T-helper 1 cell (primary cell): ENCODE data around the gene NDUFC1.
"Not testable (repeated sequence)": the region's sequence is repeated elsewhere in the genome, so short reads cannot be mapped to it uniquely, and the experiment has no call there.

Source experiments
- DNase-seq, 5 donors: peaks; one replicate each; pipeline ENCODE4 v3.0.0-alpha.2; 2012 to 2020

Gene NDUFC1

DNA sequence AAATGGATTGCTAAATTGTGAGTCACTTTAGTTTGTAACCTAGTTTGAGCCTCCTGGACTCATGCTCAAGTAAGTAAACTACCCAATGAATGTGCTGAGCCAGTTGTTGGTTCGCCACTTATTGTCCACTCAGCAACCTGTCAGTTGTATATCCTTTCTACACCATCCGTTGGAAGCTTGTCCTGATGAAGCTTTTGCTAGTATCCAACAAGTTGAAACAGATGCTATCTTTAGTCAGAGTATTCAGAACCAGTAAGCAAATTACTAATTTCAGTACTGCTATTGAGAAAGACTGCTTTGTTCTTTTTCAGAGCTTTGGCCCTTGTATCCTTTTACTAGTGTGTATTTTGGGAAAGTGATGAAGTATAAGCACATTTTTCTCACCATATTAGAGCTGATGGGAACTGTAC, 5.3 kb downstream of the NDUFC1 start:
- peak in 1 of 5 donors; percentile 38 for DNase-seq

DNA sequence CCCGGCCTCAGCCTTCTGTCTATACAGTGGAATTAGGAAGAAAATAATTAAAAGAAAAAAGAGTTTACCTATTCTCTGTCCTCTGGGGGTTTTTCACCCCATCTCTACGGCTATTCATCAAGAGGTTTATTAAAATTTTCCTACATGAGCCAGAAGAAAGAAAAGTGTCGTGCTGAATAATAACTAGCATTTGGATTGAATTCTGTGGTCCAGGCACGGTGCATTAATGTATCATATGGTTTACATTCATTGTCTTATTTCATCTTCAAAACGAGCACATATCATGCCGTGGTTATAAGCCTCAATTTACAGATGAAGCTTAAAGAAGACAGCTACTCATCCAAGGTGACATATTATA, 6.4 kb downstream of the NDUFC1 start:
- DNase-seq = no peak

DNA sequence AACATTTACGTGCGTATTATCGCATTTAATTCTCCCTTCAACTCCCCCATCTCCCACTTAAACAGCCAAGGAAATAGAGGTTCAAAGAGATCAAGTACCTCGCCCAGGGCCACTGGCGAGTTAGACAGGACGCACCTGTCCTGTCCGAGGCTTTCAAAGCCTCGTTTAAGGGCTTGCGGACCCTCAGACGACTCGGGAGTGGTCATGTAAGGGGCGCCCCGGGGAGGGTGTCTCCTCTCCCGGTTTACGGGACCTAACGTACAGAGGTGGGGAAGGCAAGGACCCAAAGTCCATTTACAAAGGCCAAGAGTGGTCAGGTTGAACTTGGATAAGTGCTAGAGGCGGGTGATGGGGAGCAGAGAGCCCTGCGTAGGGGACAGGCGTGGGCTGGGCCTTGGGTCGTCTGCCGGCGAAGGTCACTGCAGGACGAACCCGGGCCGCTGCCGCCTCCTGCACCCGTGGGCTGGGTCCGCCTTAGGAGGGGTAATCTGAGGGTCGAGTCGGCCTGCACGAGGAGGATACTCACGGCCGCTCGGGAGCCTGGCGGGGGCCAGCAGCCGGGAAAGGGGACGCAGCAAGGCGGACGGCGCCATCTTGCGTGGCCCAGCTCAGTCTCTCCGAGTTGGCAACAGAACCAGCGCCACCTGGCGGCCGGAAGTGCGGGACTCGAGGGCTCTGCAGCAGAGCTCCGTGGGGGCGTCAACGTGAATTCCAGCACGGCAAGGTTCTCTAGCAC, 6.9 kb downstream of the NDUFC1 start:
- DNase-seq = peak; percentile 92 to 99 (median 95)

DNA sequence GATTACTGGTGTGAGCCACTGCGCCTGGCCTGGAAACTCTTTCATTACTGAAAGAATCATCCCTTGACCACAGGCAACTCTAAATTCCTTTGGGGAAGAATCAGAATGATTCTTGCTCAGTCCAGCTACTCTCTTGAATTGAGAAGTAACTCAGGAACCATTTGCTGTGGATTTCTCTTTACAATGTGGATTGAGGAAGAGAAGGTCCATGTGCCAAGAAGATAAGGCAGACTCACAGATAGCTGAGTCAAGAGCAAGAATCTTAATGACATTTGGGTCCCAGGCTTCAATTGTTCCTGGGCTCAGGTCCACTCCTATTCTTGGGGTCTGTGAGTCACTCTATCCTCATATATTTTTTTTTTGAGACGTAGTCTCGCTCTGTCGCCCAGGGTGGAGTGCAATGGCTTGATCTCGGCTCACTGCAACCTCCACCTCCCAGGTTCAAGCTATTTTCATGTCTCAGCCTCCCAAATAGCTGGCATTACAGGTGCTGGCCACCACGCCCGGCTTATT, 16.0 kb downstream of the NDUFC1 start:
- no peak for DNase-seq

DNA sequence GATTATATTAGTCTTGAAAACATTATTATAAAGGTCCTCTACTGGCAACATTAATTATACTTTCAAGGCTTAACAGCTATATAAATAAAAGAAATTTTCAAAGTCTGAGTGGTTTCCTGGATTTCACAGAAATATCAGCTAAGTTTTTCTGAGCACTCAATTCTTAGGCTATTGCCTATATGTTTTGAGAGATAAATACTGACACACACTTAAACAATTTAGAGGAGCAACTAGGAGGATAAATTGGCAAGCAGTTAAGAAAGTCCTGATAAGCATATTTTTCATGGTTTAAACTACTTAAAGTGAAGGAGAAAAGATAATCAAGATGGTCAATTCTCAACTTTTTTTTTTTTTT, 19.6 kb downstream of the NDUFC1 start:
- DNase-seq = no peak

DNA sequence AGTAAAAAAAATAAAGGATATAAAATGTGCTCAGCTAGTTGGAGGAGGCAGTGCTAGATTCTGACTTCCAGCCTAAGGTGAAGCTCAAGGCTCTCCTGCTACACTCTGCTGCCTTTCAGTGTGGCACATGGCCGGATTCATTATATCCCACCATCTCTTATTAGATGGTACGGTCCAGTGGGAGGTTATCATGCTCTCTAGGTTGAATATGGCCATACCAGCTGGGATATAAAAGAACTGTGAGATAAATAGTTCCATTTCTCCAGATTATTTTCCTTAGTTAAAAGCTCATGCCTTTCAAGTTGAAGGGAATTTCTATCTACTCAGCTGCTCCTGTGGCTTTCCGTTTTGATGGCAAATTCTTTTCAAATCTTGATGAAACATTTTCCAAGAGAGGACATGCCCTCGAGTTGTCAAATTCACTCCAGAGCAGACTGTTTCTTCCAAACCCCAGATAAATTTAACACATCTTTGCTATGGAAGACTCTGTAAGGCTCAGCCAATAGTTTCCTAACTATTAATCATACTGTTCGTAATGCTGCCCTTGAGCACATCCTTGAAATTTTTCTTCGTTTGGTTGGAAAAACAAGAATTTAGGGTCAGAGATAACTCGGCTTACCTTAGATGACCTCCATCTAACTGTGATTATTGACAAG, 20.1 kb downstream of the NDUFC1 start:
- DNase-seq = no peak

DNA sequence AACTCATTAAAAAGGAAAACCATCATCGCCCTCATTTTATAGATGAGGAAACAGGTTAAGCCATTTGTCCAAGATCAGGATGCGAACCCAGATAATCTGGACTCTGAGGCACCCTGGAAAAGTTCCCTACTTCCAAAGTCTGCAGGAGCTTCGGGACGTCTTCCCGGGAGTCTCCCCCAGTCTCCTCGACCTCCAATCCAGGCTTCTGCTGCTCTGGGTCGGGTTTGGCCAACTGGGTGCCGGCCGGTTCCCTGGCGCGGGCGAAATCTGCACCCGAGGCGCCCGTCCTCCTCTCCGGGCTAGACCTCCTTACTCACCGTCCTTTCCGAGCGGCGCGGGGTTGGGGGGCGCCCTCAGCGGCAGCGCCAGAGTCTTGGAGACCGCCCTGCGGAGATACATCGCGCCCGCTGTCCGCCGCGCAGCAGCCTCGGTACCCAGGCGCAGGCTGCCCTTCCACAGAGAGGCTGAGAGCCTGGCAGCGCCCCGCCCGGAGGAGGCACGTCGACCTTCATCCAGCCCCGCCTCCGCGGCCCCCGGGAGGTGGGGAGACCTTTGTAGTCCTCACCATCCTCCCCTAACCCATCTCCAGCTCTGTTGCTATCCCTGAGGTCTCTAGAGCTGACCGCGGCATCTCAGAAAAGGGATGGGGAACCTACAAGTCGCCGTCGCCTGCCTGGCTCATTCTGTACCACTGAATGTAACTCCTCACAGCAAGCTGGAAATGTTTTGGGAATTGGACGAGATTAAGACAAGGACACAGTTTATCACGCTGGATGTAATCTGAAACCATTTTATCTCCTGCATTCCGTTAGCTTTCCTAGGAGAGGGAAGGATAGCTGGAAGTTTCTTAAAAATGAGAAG, 22.3 kb downstream of the NDUFC1 start, which contains the start of gene MGARP:
Gene MGARP, minus strand, starts transcription at position 466 of the 861 bp plus-strand sequence. Its CDS starts 67 bp downstream, at position 399.
- DNase-seq = peak in 1 of 5 donors; percentile 6

DNA sequence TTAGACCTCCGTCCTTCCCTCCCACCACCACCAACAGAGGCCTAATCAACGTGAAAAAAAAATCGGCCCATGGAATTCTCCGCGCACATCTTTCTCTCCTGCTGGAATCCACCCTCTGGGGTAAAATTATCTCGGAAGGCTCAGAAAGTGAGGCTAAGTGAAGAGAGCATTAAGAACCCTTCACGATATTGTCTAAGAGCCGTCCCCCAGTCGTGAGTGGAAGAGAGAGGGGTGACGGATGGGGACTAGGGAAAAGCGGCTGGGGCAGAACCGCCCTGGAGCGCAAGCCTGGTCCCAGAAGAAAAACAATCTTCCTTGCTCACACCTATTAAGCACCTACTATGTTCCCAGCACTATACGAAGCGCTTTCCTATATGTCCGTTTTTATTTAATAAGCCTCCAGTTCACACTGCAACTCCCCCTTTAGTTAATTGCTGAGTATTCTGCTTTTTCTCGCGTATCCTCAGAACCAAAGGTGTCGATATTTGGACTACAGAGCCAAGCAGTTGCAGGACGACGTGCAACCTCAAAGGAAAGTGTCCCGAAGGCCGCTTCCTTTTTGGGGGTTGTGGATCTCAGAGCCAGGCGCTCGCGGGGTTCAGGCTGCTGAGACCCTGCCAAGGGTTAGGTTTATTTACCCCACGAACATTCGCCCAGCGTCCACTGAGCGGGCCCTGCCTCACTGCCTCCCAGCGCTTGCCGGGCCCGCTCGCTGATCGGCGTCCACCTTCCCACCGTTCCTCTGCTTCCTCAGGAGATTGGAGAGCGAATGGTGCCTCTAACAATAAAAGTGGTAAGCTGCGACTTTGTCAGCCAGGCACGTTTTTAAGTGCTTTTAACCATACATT, 23.1 kb downstream of the NDUFC1 start:
- DNase-seq = no peak

DNA sequence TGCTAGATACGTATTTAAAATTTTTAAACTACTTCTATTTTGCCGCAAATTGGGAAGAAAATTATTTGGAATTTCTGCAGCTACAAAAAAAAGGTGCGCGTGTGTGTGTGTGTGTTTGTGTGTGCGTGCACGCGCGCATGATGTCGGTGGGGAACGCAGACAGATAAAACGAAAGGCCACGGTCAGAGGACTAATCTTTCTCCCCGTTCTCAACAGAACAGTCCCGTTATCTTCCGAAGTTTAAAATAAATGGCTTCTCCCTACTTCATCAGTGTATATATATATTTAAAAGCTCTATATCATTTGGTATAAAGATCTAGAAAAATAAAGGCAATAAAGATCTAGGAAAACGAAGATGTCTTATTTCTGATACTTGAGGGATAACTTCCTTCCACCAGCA, 23.8 kb downstream of the NDUFC1 start:
- no peak for DNase-seq

DNA sequence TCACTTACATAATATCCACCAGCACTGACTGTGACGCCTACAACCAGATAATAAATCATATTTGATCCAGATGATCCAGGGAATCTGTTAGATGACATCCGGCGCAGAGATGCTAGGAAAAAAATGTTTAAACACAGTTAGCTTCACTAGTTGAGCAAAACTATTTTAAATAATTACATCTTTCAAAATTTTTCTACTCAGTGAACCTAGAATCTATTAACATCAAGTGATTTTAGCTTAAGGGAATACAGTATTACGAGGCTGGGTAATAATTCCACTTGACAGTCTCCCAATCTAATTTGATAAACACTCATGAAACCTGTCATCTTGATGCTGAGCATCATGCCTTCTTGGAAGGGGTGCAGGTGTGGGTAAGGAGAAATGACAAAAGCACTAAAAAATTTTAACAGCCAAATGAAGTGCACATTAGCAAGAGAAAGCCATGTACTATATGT, 27.0 kb downstream of the NDUFC1 start:
- DNase-seq = no peak

DNA sequence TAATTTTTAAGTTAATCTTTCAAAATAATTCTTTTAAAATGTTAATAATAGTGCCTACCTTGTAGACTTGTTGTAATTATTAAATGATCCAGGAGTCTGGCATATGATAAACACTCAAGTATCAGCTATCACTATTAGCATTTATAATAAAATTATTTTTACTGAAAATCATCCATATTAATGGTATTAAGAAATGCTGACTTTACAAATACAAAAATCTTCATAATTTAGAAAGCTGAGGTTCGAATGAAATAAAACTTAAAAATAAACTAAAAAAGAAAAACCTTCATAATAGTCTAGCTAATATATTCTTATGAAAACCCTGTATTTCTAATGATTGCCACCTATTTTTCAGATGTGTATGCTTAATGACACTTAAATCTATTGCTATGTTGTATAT, 27.5 kb downstream of the NDUFC1 start:
- no peak for DNase-seq

DNA sequence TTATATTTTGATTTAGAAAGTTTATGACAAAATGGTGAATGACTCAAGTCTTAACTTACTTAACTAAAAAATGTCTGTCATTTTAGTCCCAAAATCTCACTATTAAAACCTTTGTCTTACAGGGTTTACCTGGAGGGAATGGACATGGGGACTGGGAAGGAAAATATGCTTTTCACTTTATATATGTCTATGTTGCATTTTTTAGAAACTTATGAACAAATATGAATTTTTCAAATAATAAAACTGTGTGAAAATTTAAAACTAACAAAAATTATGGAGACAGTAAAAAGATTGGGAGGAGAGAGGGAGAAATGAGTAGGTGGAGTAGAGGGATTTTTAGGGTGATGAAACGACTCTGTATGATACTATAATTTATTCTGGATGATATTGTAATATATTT, 28.4 kb downstream of the NDUFC1 start:
- no peak for DNase-seq

DNA sequence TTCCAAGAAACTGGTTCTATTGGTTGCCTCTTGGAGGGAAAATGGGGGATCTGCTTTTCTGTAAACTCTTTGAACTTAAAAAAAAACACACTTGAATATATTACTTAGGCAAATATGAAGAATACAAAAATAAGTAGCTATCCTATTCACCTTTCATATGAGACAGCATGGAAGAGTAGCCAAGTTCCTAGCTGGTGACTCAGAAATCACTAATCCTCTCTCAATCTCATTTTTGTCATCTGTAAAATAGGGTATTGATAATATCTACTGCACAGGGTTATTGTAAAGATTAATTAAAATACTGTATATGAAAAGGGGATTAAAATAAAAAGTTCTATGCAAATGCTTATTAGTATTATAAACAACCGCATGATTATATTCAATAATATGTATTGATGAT, 35.0 kb downstream of the NDUFC1 start:
- no peak for DNase-seq

DNA sequence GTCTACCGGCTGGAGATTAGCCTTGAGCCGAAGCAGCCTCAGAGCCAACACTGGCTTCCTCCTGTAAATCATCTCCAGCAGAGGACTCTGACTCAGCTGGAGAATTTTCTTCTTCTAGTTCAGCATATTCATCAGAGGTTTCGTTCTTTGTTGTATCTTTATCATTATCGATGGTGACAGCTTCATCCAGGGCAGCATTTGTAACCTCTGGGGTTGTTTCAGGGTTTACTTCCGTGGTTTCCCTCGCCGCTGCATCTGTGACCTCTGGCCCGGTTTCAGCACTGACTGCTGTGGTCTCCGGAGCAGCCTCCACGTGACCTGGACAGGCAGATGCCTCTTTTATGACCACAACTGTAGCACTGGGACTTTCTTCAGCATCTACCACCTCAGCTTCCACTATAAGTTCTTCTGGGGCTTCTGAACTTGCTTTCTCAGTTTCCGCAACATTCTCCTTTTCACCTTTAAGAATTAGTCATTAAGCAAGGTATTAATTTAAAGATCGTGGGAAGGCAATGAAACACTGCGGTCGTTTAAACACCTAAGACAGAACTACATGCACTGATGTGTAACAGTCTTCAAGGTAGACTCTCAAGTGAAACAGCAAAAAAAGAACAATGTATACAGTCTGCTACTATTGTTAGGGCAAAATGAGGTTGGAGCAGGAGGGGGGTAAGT, 35.6 kb downstream of the NDUFC1 start:
- DNase-seq = peak; percentile 21 to 93 (median 41)

DNA sequence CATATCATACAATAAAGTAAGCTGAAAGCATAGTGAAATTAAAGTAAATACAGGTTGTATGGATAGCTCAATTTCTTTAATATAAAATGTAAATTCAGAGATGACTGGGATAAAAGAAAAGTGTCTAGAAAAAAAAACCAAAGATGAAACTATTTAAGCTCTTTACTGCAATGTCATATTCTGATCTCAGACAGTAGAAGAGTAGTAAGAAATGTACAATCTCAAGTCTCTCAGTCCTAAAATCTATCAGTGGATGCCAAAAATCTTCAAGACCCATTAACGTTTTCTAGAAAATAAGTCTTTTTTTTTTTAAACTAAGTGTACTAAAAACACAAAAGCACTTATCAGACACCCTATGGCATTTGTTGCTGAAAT, 36.1 kb downstream of the NDUFC1 start:
- DNase-seq = no peak

DNA sequence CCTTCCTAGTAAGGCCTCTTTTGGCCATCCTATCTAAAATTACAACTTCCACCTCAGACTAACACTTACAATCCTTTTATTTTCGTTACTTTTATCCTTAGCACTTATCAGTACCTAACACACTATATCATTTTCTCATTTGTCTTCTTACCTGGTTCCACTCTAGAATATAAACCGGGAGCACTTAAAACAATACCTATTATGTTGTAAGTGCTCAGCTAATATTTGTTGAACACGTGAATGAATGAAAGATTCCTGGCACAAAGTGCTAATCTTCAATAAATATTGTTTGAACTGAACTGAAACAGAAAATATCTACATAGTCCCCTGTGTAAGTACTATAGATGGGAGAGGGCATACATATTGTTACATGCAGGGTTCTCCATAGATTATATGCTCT, 36.6 kb downstream of the NDUFC1 start:
- no peak for DNase-seq

DNA sequence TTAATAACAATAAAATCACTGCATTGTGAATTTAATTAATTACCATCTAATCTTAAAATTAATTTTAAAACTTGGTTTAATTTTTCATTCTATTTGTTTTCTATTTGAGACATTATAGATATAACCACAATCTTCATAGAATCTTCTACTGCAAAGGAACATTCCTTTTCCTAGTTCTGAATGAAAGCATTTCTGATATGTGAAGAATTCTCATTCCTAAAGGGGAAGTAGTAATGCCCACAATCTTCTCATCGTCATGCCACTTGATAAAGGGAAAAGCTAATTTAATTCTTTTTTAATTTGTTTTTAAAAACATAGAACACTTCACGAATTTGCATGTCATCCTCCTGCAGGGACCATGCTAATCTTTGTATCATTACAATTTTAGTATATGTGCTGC, 45.9 kb downstream of the NDUFC1 start:
- no peak for DNase-seq

DNA sequence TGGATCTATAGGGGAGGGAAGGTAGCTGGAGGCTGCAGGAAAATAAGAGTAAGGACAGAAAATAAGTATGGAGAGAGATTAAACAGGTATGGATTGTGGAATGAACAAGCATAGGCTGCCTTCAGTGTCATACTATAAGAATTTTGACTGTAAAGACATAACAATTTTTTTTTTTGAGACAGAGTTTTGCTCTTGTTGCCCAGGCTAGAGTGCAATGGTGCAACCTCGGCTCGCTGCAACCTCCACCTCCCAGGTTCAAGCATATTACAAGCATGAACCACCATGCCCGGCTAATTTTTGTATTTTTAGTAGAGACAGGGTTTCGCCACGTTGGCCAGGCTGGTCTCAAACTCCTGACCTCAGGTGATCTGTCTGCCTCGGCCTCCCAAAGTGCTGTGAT, 46.7 kb downstream of the NDUFC1 start:
- not testable (repeated sequence) for DNase-seq

DNA sequence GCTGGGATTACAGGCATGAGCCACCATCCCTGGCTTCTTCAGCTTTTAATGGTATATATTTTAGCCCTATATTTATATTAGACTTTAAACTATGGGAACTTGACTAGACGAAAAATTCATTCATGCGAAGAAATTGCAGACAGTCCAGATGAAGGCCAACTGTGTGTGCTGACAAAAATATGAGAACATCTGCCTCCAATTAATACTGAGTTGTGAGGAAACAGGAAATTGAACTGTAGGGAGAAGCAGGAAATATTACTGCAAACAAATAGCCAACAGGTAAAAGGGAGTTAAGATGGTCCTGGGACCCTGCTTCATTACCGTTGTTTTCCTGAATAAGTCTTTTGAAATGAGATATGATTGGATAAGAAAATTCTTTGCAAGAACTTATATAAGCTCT, 48.6 kb downstream of the NDUFC1 start:
- no peak for DNase-seq

DNA sequence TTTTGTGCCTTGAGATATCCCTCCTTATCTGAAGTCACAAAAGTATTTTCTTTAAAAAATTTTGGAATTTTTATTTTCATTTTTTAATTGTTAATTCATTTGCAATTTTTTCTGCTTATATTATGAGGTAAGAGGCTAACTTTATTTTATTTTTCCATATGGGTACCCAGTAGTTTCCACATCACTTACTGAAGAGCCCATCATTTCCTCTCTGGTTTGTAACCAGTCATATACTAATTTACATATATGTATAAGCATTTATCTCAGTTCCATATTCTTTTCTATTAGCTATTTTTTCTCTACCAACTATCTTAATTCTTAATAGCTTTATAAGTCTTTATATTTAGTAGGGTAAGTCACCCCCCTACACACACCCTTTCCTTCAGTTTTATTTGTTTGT, 49.2 kb downstream of the NDUFC1 start:
- no peak for DNase-seq

DNA sequence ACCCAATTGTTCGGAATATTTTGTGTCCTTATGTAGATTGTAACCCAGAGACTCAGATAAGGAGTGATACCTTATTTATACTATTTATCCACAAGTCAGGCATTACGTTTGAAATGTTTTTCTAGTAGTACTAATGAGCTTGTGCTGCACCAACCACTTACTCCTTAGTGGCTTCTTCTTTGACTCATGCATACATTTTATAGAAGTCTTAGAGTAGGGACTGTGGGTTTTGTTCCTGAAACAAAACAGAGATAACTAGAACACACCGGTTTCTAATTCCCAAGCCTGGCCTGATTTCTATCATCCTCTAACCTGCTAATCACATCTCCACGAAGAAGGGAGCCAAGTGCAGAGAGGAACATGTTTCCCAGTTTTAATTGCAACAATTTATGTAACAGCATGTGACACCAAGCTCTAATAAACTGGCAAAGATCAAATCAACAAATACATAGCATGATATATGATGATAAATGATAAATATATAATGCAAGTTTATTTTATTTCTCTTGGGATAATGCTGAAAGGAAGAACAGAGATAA, 54.5 kb downstream of the NDUFC1 start:
- DNase-seq = no peak

DNA sequence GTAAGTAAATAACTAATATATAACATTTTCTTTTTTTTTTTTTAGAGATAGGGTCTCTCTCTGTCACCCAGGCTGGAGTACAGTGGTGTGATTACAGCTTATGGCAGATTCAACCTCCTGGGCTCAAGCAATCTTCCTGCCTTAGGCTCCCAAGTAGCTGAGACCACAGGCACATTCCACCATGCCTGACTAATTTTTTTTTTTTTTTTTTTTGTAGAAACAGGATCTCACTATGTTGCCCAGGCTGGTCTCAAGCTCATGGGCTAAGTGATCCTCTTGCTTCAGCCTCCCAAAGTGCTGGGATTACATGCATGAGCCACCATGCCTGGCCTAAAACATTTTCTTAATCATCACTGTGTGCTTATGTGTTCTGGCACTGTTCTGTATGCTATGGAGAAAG, 55.0 kb downstream of the NDUFC1 start:
- no peak for DNase-seq
